ENCODE results near the gene FAM227B. TPM values are rescaled to one million over a fixed set of nuclear protein-coding genes. Genes with fewer than 3 reads are reported as not detected.
"Not testable (repeated sequence)": the region's sequence is repeated elsewhere in the genome, so short reads cannot be mapped to it uniquely, and the experiment has no call there.

Gene FAM227B
- total RNA-seq: 2.6 TPM

DNA sequence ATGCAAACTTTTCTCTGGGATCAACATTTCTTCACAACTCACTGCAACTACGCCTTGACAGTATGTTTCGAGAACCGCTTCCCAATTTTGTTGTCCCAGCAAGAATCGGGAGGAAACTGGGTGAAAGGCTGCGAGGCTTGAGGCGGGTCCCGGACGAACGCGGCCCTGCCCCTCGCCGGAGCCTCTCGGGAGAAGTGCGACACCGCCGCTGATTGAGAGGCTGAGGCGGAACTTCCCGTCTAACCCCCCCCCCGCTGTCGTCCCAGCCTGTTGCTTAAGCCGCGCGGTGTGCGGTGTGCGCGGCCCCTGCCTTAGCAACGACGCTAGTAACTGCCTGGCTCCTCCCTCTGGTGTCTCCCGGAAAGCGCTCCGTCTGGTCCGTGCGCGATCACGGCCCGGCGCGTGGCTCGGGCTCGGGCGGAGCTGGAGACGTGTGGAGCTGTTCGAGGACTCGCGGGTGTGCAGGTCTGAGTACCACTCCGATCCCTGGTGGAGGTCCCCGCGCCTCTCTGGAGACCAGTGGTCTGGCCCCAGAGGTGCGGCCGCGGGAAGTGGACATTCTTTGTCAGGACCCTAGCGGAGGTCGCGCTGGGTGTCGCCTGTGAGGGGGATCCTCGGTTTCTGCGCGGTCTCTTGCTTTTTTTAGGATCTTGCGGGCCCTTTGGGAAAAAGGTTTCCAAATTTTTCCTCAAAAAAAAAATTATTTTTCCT lies at the start of gene FAM227B, which contains the start of gene DTWD1:
Gene FAM227B (minus strand): TSS at position 161 of the 711 bp plus-strand sequence. CDS start 5,647 bp downstream, outside the sequence.
Gene DTWD1 (plus strand): TSS at position 391 of the 711 bp plus-strand sequence. CDS start 4,120 bp downstream, outside the sequence.
- ATAC-seq (peak; percentile 98), DNase-seq (ENCODE audit: low spot score) (peak; percentile 98)

DNA sequence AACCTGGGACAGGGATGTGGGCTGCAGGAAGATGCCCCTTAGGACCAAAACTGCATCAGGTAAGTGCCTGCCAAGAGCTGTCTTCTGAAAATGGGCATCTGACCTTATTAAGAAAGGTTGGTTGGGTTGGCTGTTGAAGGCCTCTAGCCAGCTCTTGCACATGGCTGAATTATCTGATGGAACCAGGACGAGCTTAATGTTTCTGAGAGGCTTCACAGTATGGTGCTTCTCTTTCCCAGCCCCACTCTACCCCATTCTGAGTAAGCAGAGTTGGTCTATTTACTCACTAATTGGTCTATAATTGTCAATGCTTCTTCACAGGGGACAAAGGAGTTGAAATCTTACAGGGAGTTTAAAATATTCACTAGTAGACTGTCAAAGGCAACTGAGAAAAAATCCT lies 48.7 kb upstream of the FAM227B start:
- no peak for DNase-seq (ENCODE audit: low spot score)
- ATAC-seq: no peak

DNA sequence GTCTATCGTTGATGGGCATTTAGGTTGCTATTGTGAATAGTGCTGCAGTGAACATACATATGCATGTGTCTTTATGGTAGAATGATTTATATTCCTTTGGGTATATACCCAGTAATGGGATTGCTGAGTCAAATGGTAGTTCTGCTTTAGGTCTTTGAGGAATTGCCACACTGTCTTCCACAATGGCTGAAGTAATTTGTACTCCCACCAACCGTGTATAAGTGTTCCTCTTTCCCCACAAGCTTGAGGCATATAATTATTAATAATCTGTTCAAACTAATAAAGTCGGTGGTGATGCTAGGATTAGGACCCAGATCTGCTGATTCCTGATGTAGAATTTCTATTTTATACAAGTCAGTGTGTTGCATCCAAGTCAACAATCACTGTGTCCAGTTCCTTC lies 45.9 kb upstream of the FAM227B start:
- not testable (repeated sequence) for DNase-seq (ENCODE audit: low spot score); ATAC-seq

- ATAC-seq: no peak
Observed at GRCh38 chr15:49664716-49665115, 44.1 kb upstream of the FAM227B start.

DNA sequence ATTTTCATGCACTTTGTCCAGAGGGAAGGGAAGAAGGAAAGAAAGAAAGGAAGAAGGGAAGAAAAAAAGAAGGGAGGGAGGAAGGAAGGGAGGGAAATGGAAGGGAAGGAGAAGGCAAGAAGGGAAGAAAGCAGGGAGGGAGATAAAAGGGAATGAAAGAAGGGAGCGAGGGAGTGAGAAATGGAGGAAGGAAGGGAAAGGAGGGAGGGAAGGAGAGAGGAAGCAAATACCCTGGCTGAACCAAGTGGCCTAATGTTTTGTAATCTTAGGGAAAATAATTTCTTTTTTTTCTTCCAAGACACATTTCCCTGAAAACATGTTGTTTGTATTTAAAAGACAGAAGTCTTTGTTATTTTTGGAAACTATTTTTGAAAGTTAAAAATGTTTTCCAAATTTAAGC lies 36.1 kb upstream of the FAM227B start:
- ATAC-seq (no peak), DNase-seq (ENCODE audit: low spot score) (no peak)

More at GRCh38 chr15:49664716-49665115, 44.1 kb upstream of the FAM227B start:
- no peak for DNase-seq (ENCODE audit: low spot score)

DNA sequence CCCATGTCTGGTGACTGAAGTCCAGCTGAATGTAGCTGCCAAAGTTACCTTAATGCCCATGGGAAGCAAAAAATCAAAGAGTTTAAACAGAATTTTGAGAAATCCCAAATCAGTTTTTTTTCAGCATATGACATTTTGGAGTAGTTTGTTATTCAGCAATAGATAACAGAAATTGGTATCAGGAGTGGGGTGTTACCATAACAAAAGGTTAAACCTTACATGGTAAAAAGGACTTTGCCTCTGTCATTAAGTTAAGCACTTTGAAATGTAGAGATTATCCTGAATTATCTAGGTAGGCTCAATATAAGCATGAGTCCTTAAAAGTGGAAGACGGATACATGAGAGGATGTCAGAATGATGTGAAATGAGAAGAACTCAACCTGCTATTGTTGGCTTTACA lies 32.3 kb upstream of the FAM227B start:
- DNase-seq (ENCODE audit: low spot score) (no peak), ATAC-seq (no peak)

DNA sequence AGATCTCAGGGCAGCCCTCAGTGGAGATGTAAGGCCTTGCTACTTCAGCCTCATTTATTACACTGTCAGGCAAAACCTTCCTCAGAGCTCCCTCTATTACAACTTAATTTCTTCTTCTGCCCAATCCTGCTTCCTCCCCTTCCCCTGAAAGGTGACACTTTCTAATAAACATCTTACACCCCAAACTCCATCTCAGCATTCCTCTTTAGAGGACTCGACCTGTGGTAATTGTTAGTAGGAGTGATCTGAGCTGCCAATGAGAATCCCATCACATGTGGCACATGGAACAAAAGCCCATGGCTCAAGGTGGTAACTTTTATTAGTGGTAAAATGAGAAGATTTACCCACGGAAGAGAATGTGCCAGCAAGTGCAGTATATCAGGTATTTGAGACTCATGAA lies 30.1 kb upstream of the FAM227B start:
- DNase-seq (ENCODE audit: low spot score) (no peak), ATAC-seq (no peak)

DNA sequence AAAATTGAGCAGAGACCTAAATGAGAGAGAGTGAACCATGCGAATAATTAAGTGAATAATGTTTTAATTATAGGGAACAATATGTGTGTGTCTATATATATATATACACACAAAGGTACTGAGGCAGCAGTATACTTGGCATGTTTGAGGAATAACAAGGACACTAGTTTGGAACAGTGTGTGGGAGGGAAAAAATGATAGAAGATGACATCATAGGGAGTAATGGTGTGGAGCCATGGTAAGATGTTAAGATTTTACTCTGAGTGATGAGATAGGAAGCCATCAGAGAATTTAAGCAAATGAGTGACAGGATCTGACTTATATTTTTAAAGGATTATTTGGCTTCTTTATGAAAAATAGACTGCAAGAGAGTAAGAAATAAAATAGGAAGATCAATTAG lies 29.4 kb upstream of the FAM227B start:
- DNase-seq (ENCODE audit: low spot score): no peak

GRCh38 chr15:49646891-49647290 lies 26.3 kb upstream of the FAM227B start:
- ATAC-seq: no peak

More for the DNA sequence above, 29.4 kb upstream of the FAM227B start:
- ATAC-seq: no peak

DNA sequence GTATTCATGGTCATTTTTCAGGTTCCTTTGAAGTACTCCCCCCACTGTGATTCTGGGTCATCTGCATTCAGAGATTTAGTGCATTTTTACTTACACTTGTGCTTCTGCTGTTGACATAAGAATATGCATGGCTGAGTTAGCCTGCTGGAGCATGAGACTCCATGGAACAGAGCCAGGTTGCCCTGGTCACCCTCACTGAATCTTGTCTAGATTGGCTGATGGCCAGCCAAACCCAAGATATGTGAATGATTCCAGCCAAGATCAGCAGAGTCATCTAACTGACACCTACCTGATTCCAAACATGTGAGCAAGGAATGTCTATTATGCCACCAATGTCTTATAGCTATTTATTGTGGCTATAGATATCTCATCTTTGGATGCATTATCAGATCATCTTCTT lies 25.3 kb upstream of the FAM227B start:
- ATAC-seq: no peak
- DNase-seq (ENCODE audit: low spot score): no peak

More at GRCh38 chr15:49646891-49647290, 26.3 kb upstream of the FAM227B start:
- no peak for DNase-seq (ENCODE audit: low spot score)

DNA sequence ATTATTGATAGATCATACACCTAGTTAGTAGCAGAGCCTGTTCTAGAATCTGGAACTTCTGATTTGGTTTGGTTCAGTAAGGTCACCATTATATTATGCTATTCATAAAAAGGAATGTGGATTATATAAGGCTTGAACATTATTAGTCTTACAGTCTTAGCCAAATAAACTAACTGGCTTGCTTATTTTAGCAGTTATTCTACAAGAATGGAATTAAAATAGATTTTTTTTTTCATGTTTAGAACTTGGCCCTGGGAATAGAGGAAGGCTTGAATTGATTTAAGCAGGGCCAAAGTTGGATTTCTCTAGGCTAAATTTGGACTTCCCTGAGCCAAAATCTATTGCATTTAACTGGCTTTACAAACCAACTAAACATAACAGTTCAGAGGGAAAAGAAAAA lies 24.7 kb upstream of the FAM227B start:
- ATAC-seq (peak; percentile 70), DNase-seq (ENCODE audit: low spot score) (no peak)

GRCh38 chr15:49644364-49644794 lies 23.8 kb upstream of the FAM227B start:
- no peak for DNase-seq (ENCODE audit: low spot score)
- ATAC-seq: peak; percentile 75

GRCh38 chr15:49637857-49638256 lies 17.2 kb upstream of the FAM227B start:
- DNase-seq (ENCODE audit: low spot score) (no peak), ATAC-seq (no peak)

DNA sequence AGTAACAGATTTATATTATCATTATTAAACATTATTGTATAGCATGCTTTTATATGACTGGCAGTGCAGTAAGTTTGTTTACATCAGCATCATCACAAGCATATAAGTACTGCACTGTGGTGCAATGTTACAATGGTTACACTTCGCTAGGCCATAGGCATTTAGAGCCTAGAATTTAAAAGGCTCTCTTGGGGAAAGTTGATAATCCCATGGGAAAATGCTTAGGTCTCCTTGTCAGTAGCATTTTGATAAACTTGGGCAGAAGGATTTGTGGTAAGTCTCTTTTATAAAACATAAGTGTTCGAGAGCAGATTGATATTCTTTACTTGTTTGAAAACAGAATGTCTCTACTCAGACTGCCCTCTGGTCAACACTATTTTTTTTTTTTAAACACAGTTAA lies 7.8 kb upstream of the FAM227B start:
- ATAC-seq (no peak), DNase-seq (ENCODE audit: low spot score) (no peak)

- ATAC-seq (no peak), DNase-seq (ENCODE audit: low spot score) (no peak)
Observed at GRCh38 chr15:49627407-49627877, 6.8 kb upstream of the FAM227B start.

GRCh38 chr15:49625460-49626036 lies 4.9 kb upstream of the FAM227B start:
- ATAC-seq (no peak), DNase-seq (ENCODE audit: low spot score) (no peak)

GRCh38 chr15:49624056-49624455 lies 3.4 kb upstream of the FAM227B start:
- DNase-seq (ENCODE audit: low spot score) (no peak), ATAC-seq (no peak)

DNA sequence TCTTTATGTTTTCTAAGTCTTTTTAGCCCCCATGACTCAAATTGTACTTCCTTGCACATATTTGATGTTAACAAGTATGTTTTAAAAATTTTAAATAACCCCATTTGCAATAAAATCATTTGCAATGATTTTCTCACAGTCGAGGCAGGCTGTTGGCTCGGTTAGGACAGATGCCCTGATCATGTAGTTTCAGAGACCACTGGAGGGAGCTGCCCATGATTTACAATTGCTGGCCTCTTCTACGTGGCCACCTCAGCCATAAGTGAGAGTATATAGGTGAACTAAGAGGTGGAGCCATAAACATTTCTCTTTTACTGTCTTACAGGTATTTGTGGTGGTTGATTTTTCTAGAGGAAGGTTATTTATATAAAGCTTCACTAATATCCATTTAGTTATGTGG lies 1.9 kb upstream of the FAM227B start:
- no peak for DNase-seq (ENCODE audit: low spot score)
- no peak for ATAC-seq

- DNase-seq (ENCODE audit: low spot score) (no peak), ATAC-seq (no peak)
Observed at GRCh38 chr15:49621887-49622286, 1.3 kb upstream of the FAM227B start.

DNA sequence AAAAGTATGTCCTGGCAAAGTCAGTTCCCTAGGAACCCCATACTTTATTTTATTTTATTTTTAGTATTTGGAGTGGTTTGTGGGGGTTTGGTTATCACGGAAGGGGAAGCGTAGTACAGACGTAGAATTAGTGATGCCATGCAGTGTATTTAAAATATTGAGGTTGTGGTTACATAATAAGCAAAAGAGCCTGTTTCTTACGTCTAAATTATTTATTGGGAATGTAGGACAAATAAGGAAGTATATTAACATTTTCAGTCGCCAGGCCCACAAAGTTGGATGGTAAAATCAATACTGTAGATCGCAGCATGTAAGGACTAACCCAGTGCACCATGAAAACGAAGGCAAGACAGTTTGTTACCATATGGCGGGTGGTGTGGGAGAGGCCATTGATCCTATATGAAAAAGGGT lies 788 bp upstream of the FAM227B start:
- ATAC-seq (no peak), DNase-seq (ENCODE audit: low spot score) (no peak)

GRCh38 chr15:49620199-49620598 lies 419 bp downstream of the FAM227B start:
- ATAC-seq (peak; percentile 40), DNase-seq (ENCODE audit: low spot score) (no peak)

GRCh38 chr15:49619226-49619625 lies 1.4 kb downstream of the FAM227B start:
- ATAC-seq: no peak

More at GRCh38 chr15:49619226-49619625, 1.4 kb downstream of the FAM227B start:
- no peak for DNase-seq (ENCODE audit: low spot score)
